Smooth muscle cell of the coronary artery (primary cell): ENCODE results near the gene SPOCD1. TPM values are rescaled to one million over a fixed set of nuclear protein-coding genes. Genes with fewer than 3 reads are reported as not detected.

Experiments
- total RNA-seq: library from RNA; depleted of rRNA; stranded (reverse); fragments of >200 nt; gene quantifications from 2 replicates; pipeline ENCODE4 v1.2.3, GENCODE V29; 2014; ENCODE audit warnings: low replicate concordance

Gene SPOCD1
- total RNA-seq: 7.0 and 14.7 TPM in 2 replicates

DNA sequence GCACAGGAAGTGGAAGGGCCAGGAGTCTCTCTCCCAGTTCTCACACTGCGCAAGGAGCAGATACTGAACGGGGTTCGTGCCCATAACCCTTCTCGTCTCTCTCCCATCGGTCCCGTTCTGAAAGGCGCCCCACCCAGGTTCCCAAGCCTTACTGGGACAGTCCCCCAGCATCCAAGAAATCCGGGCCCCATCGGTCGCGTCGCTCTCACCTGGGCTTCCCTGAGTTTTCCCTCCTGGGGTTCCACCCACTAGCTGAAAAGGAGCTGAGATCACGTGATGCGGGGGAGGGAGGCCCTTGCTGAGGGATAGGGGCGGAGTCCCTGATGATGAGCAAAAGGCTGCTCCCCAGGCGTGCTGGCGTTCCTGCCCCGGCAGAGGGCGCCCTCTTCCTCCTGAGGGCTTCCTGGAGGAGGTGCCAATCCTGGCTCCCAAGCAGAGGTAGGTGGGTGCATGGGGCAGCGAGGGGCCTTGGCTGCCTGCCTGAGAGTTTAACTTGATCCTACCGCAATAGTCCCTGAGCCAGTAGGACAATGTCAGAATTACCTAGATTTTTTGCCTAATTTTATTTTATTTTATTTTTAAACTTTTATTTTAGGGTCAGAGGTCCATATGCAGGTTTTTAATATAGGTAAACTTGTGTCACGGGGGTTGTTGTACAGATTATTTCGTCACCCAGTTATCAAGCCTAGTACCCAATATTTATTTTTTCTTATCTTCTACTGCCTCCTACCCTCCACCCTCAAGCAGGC, at the start of gene SPOCD1:
Gene SPOCD1 (minus strand): TSS at position 271 of the 749 bp plus-strand sequence. CDS start 689 bp downstream, outside the sequence.

DNA sequence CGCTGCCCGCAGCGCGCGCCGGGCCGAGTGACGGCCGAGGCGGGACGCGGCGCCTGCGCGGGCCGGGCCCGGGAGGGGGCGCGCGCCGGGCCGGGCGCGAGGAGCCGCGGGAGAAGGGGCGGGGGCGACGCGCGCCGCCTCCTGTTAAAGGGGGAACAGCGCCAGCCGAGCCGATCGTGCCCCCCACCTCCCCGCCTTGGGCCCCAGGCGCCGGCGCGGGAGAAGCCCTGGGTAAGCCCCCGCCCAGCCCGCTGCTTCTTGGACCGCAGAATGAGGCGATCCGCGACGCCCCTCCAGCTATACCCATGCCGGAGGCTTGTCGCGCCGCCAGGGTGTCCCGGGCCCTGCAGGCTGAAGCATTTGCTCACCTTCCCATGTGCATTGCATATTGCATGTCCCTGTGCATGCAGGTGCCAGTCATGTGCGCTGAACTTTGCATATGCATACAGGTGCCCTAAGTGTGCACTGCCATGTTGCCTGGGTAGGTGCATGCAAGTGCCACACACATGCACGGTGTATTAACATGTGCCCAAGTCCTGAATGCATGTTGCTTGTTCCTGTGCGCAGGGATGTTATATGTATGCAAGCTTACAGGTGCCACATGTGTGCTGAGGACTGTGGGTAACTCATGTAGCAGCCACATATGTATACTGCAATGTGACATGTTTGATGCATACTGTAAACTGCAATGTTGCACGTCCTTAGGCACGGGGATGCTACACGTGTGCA, 51.3 kb downstream of the SPOCD1 start, which contains the start of gene ADGRB2:
Gene ADGRB2 (minus strand): TSS at position 29 of the 729 bp plus-strand sequence. CDS start 7,119 bp downstream, outside the sequence.

Other genes starting within 250 kb of the SPOCD1 start
- 17.3 and 278 TPM in 2 replicates for gene TINAGL1, start 239.5 kb downstream of the SPOCD1 start, total RNA-seq
- under 0.01 TPM in 1 of 2 replicates, not detected in the other for gene HCRTR1, start 198.3 kb downstream of the SPOCD1 start, total RNA-seq
- gene PEF1, start 171.1 kb downstream of the SPOCD1 start, total RNA-seq: 43.3 and 77.3 TPM in 2 replicates
- 38.7 and 119 TPM in 2 replicates for gene COL16A1, start 112.0 kb downstream of the SPOCD1 start, total RNA-seq
- gene ADGRB2, start 51.7 kb downstream of the SPOCD1 start, total RNA-seq: 6.2 and 7.7 TPM in 2 replicates
- gene PTP4A2, start 122.3 kb upstream of the SPOCD1 start, total RNA-seq: 305 and 492 TPM in 2 replicates
- gene KHDRBS1, start 197.8 kb upstream of the SPOCD1 start, total RNA-seq: 16.7 and 50.6 TPM in 2 replicates